DMS114 treated with DMSO at 0.1 percent for 48 hours (cell line): ENCODE results near the gene ARL13B.
"Not testable (repeated sequence)": the region's sequence is repeated elsewhere in the genome, so short reads cannot be mapped to it uniquely, and the experiment has no call there.

Source experiments
- DNase-seq: peaks from one replicate; lab custom pipeline; 2025; ENCODE audit not compliant: unreplicated experiment; lab: John Stamatoyannopoulos, UW

Gene ARL13B

GRCh38 chr3:93994056-93994455, 14.1 kb downstream of the ARL13B start:
- no peak for DNase-seq

GRCh38 chr3:94001191-94001590, 21.2 kb downstream of the ARL13B start:
- DNase-seq, result no peak

GRCh38 chr3:94001827-94002495, 22.0 kb downstream of the ARL13B start:
- no peak for DNase-seq

GRCh38 chr3:94004301-94004910, 24.5 kb downstream of the ARL13B start:
- DNase-seq, result peak; percentile 48

- DNase-seq, result no peak
These were observed 28.3 kb downstream of the ARL13B start for GRCh38 chr3:94008253-94008652.

- no peak for DNase-seq
These were observed 29.7 kb downstream of the ARL13B start for GRCh38 chr3:94009608-94010007.

GRCh38 chr3:94011233-94011711, 31.3 kb downstream of the ARL13B start:
- DNase-seq, result no peak

- no peak for DNase-seq
These were observed 32.2 kb downstream of the ARL13B start for GRCh38 chr3:94012185-94012584.

GRCh38 chr3:94015025-94015424, 35.1 kb downstream of the ARL13B start:
- no peak for DNase-seq

GRCh38 chr3:94019659-94020058, 39.7 kb downstream of the ARL13B start:
- no peak for DNase-seq

- no peak for DNase-seq
These were observed 40.3 kb downstream of the ARL13B start for GRCh38 chr3:94020293-94020692.

- no peak for DNase-seq
These were observed 44.4 kb downstream of the ARL13B start for GRCh38 chr3:94024385-94024784.

GRCh38 chr3:94026623-94027022, 46.7 kb downstream of the ARL13B start:
- DNase-seq, result no peak

- DNase-seq, result no peak
These were observed 48.3 kb downstream of the ARL13B start, which contains the start of gene STX19 for GRCh38 chr3:94028093-94028837. Gene STX19 (minus strand): TSS chr3:94028597. CDS start chr3:94015269, 13,328 bp downstream.

- no peak for DNase-seq
These were observed 57.1 kb downstream of the ARL13B start for GRCh38 chr3:94036909-94037507.

- DNase-seq, result no peak
These were observed 63.3 kb downstream of the ARL13B start for GRCh38 chr3:94043285-94043684.

- DNase-seq, result not testable (repeated sequence)
These were observed 64.4 kb downstream of the ARL13B start for GRCh38 chr3:94044100-94044936.

GRCh38 chr3:94046533-94046932, 66.6 kb downstream of the ARL13B start:
- DNase-seq, result no peak

GRCh38 chr3:94049267-94049666, 69.3 kb downstream of the ARL13B start:
- no peak for DNase-seq

GRCh38 chr3:94050546-94050945, 70.6 kb downstream of the ARL13B start:
- DNase-seq, result no peak

- no peak for DNase-seq
These were observed 81.3 kb downstream of the ARL13B start for GRCh38 chr3:94061297-94061696.
